Neuronal stem cell (in vitro differentiated cells): ENCODE data around the gene DONSON.

Source experiments
- DNase-seq: peaks from one replicate; pipeline ENCODE4 v3.0.0-alpha.2; 2013; ENCODE audit warnings: low spot score
- H2AFZ ChIP-seq: one replicate; pipeline ENCODE4 v1.6.1; 2013; ENCODE audit warnings: mild to moderate bottlenecking, low read length, inconsistent platforms
- H2AK5ac ChIP-seq: 2 replicates; pipeline ENCODE4 v1.6.1; 2013; ENCODE audit warnings: low read depth, mild to moderate bottlenecking, inconsistent platforms, low read length, moderate library complexity, mixed read lengths
- H2BK120ac ChIP-seq: 2 replicates; pipeline ENCODE4 v1.6.1; 2013; ENCODE audit warnings: low read depth, mild to moderate bottlenecking, inconsistent platforms, low read length, moderate library complexity, mixed read lengths
- H2BK12ac ChIP-seq: one replicate; pipeline ENCODE4 v1.6.1; 2013; ENCODE audit warnings: low read length, inconsistent platforms
- H2BK15ac ChIP-seq: 2 replicates; pipeline ENCODE4 v1.6.1; 2013; ENCODE audit warnings: mild to moderate bottlenecking, low read length, inconsistent platforms, mixed read lengths
- H2BK5ac ChIP-seq: one replicate; pipeline ENCODE4 v1.6.1; 2013; ENCODE audit warnings: inconsistent platforms, mild to moderate bottlenecking, low read length, moderate library complexity
- H3K14ac ChIP-seq: one replicate; pipeline ENCODE4 v1.6.1; 2013; ENCODE audit warnings: low read length, inconsistent platforms
- H3K18ac ChIP-seq: 2 replicates; pipeline ENCODE4 v1.6.1; 2013; ENCODE audit warnings: low read length, inconsistent platforms
- H3K23ac ChIP-seq: 2 replicates; pipeline ENCODE4 v1.6.1; 2013; ENCODE audit warnings: low read depth, mild to moderate bottlenecking, mixed read lengths, low read length, inconsistent platforms; ENCODE audit not compliant: poor library complexity
- H3K27ac ChIP-seq: replicated peaks from 3 replicates; pipeline ENCODE4 v1.5.1; 2013; ENCODE audit warnings: low read length, inconsistent platforms
- H3K27me3 ChIP-seq, 3 experiments: 2 replicates each; pipeline ENCODE4 v1.6.1; 2013; ENCODE audit warnings: low read length in 3 of 3, mild to moderate bottlenecking in 2 of 3, inconsistent platforms in 1 of 3, low read depth in 1 of 3, mixed read lengths in 1 of 3, moderate library complexity in 1 of 3; ENCODE audit not compliant: control insufficient read depth in 3 of 3, insufficient read depth in 3 of 3
- H3K36me3 ChIP-seq, 2 donors: replicated peaks in 1 of 2; 2 replicates each; pipeline ENCODE4 v1.6.1; 2013; ENCODE audit warnings: low read length in 2 of 2; ENCODE audit not compliant: control insufficient read depth in 2 of 2, insufficient read depth in 2 of 2
- H3K4ac ChIP-seq: 2 replicates; pipeline ENCODE4 v1.6.1; 2013; ENCODE audit warnings: inconsistent platforms, mild to moderate bottlenecking, low read length, moderate library complexity
- H3K4me1 ChIP-seq, 2 donors: 1 replicate in 1 of 2; 2 replicates in 1 of 2; pipeline ENCODE4 v1.6.1; 2013; ENCODE audit warnings: low read length in 2 of 2, low read depth in 1 of 2; ENCODE audit not compliant: control insufficient read depth in 2 of 2, insufficient read depth in 1 of 2
- H3K4me2 ChIP-seq: one replicate; pipeline ENCODE4 v1.6.1; 2013; ENCODE audit warnings: mild to moderate bottlenecking, low read length, inconsistent platforms; ENCODE audit not compliant: insufficient read depth, poor library complexity, severe bottlenecking
- H3K4me3 ChIP-seq, 2 donors: 2 replicates each; pipeline ENCODE4 v1.5.1; 2013; ENCODE audit warnings: low read length in 2 of 2, mild to moderate bottlenecking in 2 of 2, inconsistent platforms in 1 of 2, moderate library complexity in 1 of 2
- H3K79me1 ChIP-seq: one replicate; pipeline ENCODE4 v1.6.1; 2013; ENCODE audit warnings: low read depth, mild to moderate bottlenecking, inconsistent platforms, low read length, moderate library complexity
- H3K9ac ChIP-seq: one replicate; pipeline ENCODE4 v1.6.1; 2013; ENCODE audit warnings: mild to moderate bottlenecking, low read depth, low read length, inconsistent platforms; ENCODE audit not compliant: poor library complexity
- H3K9me3 ChIP-seq, 2 donors: replicated peaks in 1 of 2; 2 replicates each; pipeline versions ENCODE3 to v1.6.1; 2013; ENCODE audit warnings: low read length in 2 of 2, mild to moderate bottlenecking in 2 of 2, inconsistent platforms in 1 of 2, low read depth in 1 of 2, mixed read lengths in 1 of 2, moderate library complexity in 1 of 2; ENCODE audit not compliant: control insufficient read depth in 2 of 2, insufficient read depth in 1 of 2
- H4K8ac ChIP-seq: one replicate; pipeline ENCODE4 v1.6.1; 2013; ENCODE audit warnings: low read depth, mild to moderate bottlenecking, inconsistent platforms, low read length, moderate library complexity
- H4K91ac ChIP-seq: one replicate; pipeline ENCODE4 v1.6.1; 2013; ENCODE audit warnings: low read length, low read depth, mild to moderate bottlenecking, inconsistent platforms; ENCODE audit not compliant: poor library complexity
- whole genome bisulfite sequencing, 2 donors: extraction: QIAGEN DNeasy Blood & Tissue Kit; methylation state at CpG; one replicate each; pipeline ENCODE4 v1.1.7; 2013; ENCODE audit warnings: missing lambda C conversion rate in 2 of 2, mixed read lengths in 1 of 2; ENCODE audit not compliant: insufficient read length in 2 of 2, insufficient replicate concordance in 1 of 2; ENCODE audit errors: extremely low coverage in 2 of 2; 5-methylcytosine and 5-hydroxymethylcytosine counted together

The DONSON gene

DNA sequence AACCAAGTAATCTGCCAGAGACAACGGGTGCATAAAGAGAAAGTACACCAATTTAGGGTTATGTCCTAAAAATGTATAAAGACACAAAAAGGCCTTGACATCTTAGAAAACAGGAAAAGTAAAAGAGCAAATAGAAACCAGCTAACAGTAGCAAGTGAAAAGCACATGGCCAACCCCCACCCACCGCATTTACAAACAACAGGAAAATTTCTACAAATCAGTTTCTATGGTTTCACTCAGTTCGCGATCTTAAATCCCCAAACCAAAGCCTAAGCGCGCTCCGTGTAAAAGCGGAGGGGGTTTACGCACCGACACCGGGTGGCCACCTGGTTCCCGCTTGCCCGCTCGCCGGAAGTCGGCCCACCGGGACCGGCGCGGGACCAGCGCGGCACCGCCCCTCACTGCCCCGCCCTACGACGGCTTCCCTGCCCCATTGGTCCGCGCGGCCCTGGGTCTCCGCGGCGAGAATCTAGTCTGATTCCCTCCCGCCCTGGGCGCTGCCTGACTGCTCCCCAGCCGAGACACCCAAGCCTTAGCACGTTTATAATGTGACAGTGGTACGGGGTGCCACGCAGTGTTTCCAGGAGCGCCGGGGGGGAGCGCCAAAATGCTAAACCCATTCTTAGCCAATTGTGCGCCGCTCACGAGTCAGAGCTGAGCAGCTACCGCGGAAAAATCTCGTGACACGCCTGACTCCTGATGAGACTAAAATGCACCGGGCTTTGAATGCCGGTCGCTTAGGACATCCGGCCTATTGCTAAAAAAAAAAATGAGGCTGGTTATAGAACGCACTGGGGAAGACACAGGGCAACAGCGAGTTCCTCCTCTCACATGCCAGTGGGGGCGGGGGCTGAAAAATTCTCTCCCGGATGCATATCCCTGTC is 46.5 kb downstream of the DONSON start, which contains the start of gene GART:
Gene GART, minus strand, starts transcription at position 362 of the 884 bp plus-strand sequence. CDS start 2,802 bp downstream, outside the sequence.
- H3K36me3 ChIP-seq: peaks cover 7 to 50% of the 10 kb centered on the region in 2 donors
- peak within 1 kb of the TSS; percentile 82 for H3K4me2 ChIP-seq
- peak within 1 kb of the TSS; percentile 87 for H3K9ac ChIP-seq
- H3K14ac ChIP-seq: no peak within 1 kb of the TSS
- no peak within 1 kb of the TSS for H4K91ac ChIP-seq
- no peak within 1 kb of the TSS for H4K8ac ChIP-seq
- peaks cover 0 to under 1% of the 10 kb centered on the region in 2 donors for H3K9me3 ChIP-seq
- no CpG with 5 or more reads among the region's 56 CpGs for WGBS, 2 donors
- peak within 1 kb of the TSS; percentile 85 for H2AFZ ChIP-seq
- peak within 1 kb of the TSS; percentile 90 for H2BK5ac ChIP-seq
- H2BK120ac ChIP-seq: no peak within 1 kb of the TSS
- no peaks in the 10 kb centered on the region for H3K79me1 ChIP-seq
- no peak within 1 kb of the TSS for H3K4ac ChIP-seq
- peak within 1 kb of the TSS; percentile 69 to 89 for H3K4me3 ChIP-seq
- peak within 1 kb of the TSS; percentile 98 for H3K27ac ChIP-seq
- H3K27me3 ChIP-seq: no peaks in the 10 kb centered on the region
- H3K18ac ChIP-seq: peak within 1 kb of the TSS; percentile 95
- DNase-seq: peak; percentile 70
- H2BK12ac ChIP-seq: no peak within 1 kb of the TSS
- no peak within 1 kb of the TSS for H2BK15ac ChIP-seq
- H3K4me1 ChIP-seq: peaks cover 0 to 10% of the 10 kb centered on the region in 2 donors
- no peak within 1 kb of the TSS for H2AK5ac ChIP-seq
- peak within 1 kb of the TSS; percentile 62 for H3K23ac ChIP-seq

DNA sequence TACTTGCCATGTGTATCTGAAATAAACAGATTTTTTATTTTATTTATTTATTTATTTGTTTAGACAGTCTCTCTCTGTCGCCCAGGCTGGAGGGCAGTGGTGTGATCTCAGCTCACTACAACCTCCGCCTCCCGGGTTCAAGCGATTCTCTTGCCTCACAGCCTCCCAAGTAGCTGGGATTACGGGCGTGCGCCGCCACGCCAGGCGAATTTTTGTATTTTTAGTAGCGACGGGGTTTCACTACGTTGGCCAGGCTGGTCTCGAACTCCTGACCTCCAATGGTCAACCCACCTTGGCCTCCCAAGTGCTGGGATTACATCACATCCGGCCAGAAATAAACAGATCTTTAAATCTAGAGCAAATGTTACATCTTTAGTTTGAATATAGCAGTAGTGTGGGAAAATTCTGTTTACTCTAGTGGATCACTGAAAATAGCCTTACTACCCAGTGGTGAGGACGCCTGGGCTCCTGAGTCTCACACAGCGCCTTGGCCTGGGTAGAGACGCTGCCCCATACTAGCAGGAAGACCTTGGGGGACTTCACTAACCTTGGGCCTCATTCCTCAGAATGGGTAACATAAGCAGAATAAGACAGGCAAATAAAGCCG is 47.3 kb downstream of the DONSON start:
- H3K9ac ChIP-seq: peak overlapping the region; percentile 83
- H3K23ac ChIP-seq: no peak overlapping the region
- H4K8ac ChIP-seq: no peak overlapping the region
- H3K4me1 ChIP-seq: peaks cover 0 to 10% of the 10 kb centered on the region in 2 donors
- no peaks in the 10 kb centered on the region for H3K79me1 ChIP-seq
- no peaks in the 10 kb centered on the region for H3K9me3 ChIP-seq
- no peak overlapping the region for H2BK12ac ChIP-seq
- H3K36me3 ChIP-seq: peaks cover 11 to 50% of the 10 kb centered on the region in 2 donors
- no peak overlapping the region for H2AK5ac ChIP-seq
- H3K4ac ChIP-seq: no peak overlapping the region
- H3K27me3 ChIP-seq: no peaks in the 10 kb centered on the region
- no peak overlapping the region for H3K14ac ChIP-seq
- H3K4me2 ChIP-seq: peak overlapping the region; percentile 82
- H3K27ac ChIP-seq: no peak overlapping the region
- H4K91ac ChIP-seq: no peak overlapping the region
- no peak overlapping the region for H2BK15ac ChIP-seq
- H2AFZ ChIP-seq: peak overlapping the region; percentile 84
- H2BK5ac ChIP-seq: no peak overlapping the region
- DNase-seq: no peak
- peak overlapping the region; percentile 69 to 87 for H3K4me3 ChIP-seq
- H3K18ac ChIP-seq: no peak overlapping the region
- no CpG with 5 or more reads among the region's 19 CpGs for WGBS, 2 donors
- H2BK120ac ChIP-seq: no peak overlapping the region

DNA sequence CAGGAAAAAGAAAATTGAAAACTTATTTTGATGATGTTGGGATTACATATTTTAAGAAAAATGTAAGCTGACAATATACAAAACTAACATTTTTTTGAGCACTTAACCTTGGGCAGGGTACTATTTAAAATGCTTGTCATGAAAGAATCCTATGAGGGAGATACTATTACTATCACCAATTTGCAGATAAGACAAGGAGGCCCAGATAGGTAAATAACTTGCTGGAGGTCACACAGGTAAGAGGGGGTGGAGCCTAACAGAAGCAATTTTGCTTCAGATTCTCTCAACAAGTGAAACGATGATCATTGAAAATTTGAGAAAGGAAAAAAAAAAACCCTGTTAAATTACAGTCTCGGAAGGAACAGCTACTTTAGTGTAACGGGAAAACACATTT is 47.8 kb downstream of the DONSON start:
- no peaks in the 10 kb centered on the region for H3K79me1 ChIP-seq
- no peak overlapping the region for H2AFZ ChIP-seq
- H2BK12ac ChIP-seq: no peak overlapping the region
- no peaks in the 10 kb centered on the region for H3K27me3 ChIP-seq
- no peak overlapping the region for H4K8ac ChIP-seq
- no peak overlapping the region for H2BK5ac ChIP-seq
- no peak overlapping the region for H4K91ac ChIP-seq
- no CpG with 5 or more reads among the region's 3 CpGs for WGBS, 2 donors
- H3K18ac ChIP-seq: no peak overlapping the region
- H3K23ac ChIP-seq: no peak overlapping the region
- DNase-seq: no peak
- H3K14ac ChIP-seq: no peak overlapping the region
- H2BK120ac ChIP-seq: no peak overlapping the region
- H3K9me3 ChIP-seq: no peaks in the 10 kb centered on the region
- no peak overlapping the region for H3K27ac ChIP-seq
- H3K4me2 ChIP-seq: no peak overlapping the region
- no peak overlapping the region for H2AK5ac ChIP-seq
- peak overlapping the region in 1 of 2 donors; percentile 69 for H3K4me3 ChIP-seq
- H3K4ac ChIP-seq: no peak overlapping the region
- H2BK15ac ChIP-seq: no peak overlapping the region
- H3K9ac ChIP-seq: no peak overlapping the region
- peaks cover 13 to 51% of the 10 kb centered on the region in 2 donors for H3K36me3 ChIP-seq
- peaks cover 0 to 10% of the 10 kb centered on the region in 2 donors for H3K4me1 ChIP-seq

DNA sequence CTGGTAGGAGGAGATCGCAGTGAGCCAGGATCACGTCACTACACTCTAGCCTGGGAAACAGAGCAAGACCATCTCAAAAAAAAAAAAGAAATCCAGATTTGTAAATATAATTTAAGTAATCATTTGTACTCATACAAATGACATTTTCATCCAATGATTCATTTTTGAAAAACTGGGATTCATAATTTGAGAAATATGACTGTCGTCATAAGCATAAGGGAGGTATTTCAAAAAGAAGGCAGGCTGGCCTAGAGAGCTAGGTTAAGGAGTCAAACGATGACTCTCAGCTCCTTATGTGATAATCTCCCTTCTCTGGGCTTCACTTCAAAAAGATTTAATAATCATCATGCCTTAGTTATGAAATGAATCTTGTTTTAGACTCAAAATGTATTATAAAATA is 48.9 kb downstream of the DONSON start:
- H3K4ac ChIP-seq: no peak overlapping the region
- H3K27me3 ChIP-seq: no peaks in the 10 kb centered on the region
- no peaks in the 10 kb centered on the region for H3K79me1 ChIP-seq
- no peaks in the 10 kb centered on the region for H3K9me3 ChIP-seq
- no peak overlapping the region for H2BK15ac ChIP-seq
- H2BK5ac ChIP-seq: no peak overlapping the region
- no peak overlapping the region for H3K14ac ChIP-seq
- no peak overlapping the region for H2BK12ac ChIP-seq
- no peak overlapping the region for H2BK120ac ChIP-seq
- WGBS, 2 donors: no CpG with 5 or more reads among the region's 4 CpGs
- no peak overlapping the region for H2AFZ ChIP-seq
- H3K27ac ChIP-seq: no peak overlapping the region
- H4K8ac ChIP-seq: no peak overlapping the region
- H4K91ac ChIP-seq: no peak overlapping the region
- H2AK5ac ChIP-seq: no peak overlapping the region
- no peak overlapping the region for H3K9ac ChIP-seq
- no peak overlapping the region for H3K4me3 ChIP-seq
- peaks cover 13 to 62% of the 10 kb centered on the region in 2 donors for H3K36me3 ChIP-seq
- no peak for DNase-seq
- peaks cover 0 to 6% of the 10 kb centered on the region in 2 donors for H3K4me1 ChIP-seq
- no peak overlapping the region for H3K23ac ChIP-seq
- no peak overlapping the region for H3K18ac ChIP-seq
- H3K4me2 ChIP-seq: no peak overlapping the region
